Esophagus muscularis mucosa (tissue), 3 donors: Measurements from ENCODE around the gene PRSS21.

Experiments
- POLR2AphosphoS5 ChIP-seq, 2 donors: sonication (generic); formaldehyde crosslinking; IDR thresholded peaks; one replicate each; pipeline ENCODE4 v1.6.1; 2017; ENCODE audit warnings: antibody characterized with exemption in 2 of 2
- TF ChIP-seq, protein P1 (sequence below), 3 experiments: fragments of 200-600 bp in 2 of 3; fragments of 450-650 bp in 1 of 3; sonication (generic) in 2 of 3; IDR thresholded peaks; one replicate each; pipeline ENCODE4 v1.5.1; 2017 to 2019; ENCODE audit warnings: antibody characterized with exemption in 3 of 3, mild to moderate bottlenecking in 2 of 3, moderate library complexity in 1 of 3

DNA sequence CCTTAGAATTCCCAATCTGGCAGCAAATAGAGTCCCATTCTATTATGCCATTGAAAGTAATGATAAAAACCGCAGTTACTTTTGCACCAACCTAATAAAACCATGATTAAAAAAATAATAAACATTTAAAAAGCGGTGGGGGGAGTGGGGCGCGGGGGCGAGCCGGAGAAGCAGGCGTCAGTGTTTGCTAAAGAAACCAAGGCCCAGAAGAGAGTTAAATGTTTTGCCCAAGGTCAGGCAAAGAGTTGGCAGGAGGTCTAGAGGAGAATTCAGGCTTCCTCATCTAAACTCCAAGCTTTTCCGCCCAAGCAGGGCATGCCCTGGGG, 50.6 kb downstream of the PRSS21 start:
- TF ChIP-seq, protein P1, sequence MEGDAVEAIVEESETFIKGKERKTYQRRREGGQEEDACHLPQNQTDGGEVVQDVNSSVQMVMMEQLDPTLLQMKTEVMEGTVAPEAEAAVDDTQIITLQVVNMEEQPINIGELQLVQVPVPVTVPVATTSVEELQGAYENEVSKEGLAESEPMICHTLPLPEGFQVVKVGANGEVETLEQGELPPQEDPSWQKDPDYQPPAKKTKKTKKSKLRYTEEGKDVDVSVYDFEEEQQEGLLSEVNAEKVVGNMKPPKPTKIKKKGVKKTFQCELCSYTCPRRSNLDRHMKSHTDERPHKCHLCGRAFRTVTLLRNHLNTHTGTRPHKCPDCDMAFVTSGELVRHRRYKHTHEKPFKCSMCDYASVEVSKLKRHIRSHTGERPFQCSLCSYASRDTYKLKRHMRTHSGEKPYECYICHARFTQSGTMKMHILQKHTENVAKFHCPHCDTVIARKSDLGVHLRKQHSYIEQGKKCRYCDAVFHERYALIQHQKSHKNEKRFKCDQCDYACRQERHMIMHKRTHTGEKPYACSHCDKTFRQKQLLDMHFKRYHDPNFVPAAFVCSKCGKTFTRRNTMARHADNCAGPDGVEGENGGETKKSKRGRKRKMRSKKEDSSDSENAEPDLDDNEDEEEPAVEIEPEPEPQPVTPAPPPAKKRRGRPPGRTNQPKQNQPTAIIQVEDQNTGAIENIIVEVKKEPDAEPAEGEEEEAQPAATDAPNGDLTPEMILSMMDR (IDR thresholded peaks at IDR 0.05), result no peak
- TF ChIP-seq POLR2AphosphoS5 (IDR thresholded peaks at IDR 0.05), result no peak
